GM21528 (cell line): ENCODE measurements around the gene C19orf25.

Experiments
- ATAC-seq: cut with Tn5 transposase; IDR thresholded peaks from one replicate; pipeline ENCODE4 v1.9.1; 2021; ENCODE audit warnings: mild to moderate bottlenecking, moderate library complexity; ENCODE audit not compliant: unreplicated experiment, low FRiP score

Gene C19orf25

DNA sequence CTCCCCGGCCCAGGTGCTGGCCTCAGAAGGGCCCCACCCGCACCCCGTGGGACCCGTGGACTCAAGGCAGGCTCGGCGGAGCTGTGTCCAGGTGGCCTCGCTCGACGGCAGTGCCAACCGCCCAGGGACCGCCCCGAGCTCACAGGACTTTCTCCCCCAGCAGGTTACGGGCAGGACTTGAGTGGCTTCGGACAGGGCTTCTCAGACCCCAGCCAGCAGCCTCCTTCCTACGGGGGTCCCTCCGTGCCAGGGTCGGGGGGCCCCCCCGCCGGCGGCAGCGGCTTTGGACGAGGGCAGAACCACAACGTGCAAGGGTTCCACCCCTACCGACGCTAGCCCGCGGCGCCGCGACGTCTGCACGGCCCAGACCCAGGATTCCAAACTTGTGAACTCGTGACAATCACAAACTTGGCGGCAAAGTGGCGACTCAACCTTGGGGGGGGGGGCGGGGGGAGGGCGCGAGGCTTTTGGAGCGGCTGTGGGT is 44.4 kb downstream of the C19orf25 start:
- ATAC-seq = no peak

- ATAC-seq = no peak
Measured at GRCh38 chr19:1434040-1434366, 45.0 kb downstream of the C19orf25 start.

GRCh38 chr19:1433119-1434039 is 45.6 kb downstream of the C19orf25 start:
- no peak for ATAC-seq

GRCh38 chr19:1432507-1432887 is 46.5 kb downstream of the C19orf25 start:
- ATAC-seq = no peak

GRCh38 chr19:1431759-1432506 is 47.1 kb downstream of the C19orf25 start:
- ATAC-seq = no peak

DNA sequence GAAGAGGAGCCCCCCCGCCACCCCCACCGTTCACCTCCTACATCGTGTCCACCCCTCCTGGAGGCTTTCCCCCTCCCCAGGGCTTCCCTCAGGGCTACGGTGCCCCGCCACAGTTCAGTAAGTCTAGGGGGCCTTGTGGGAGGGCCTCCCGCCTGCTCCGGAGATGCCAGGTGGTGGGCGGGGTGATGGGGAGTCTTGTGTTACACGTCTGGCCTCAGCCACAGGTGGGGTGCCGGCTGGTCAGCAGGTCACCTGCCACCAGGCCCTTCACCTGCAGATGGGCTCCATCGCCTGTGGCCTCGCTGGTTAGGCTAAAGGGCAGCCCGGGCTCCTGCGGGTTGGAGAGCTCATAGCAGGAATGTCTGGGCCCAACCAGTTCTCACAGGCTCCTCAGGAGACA is 48.8 kb downstream of the C19orf25 start:
- no peak for ATAC-seq

DNA sequence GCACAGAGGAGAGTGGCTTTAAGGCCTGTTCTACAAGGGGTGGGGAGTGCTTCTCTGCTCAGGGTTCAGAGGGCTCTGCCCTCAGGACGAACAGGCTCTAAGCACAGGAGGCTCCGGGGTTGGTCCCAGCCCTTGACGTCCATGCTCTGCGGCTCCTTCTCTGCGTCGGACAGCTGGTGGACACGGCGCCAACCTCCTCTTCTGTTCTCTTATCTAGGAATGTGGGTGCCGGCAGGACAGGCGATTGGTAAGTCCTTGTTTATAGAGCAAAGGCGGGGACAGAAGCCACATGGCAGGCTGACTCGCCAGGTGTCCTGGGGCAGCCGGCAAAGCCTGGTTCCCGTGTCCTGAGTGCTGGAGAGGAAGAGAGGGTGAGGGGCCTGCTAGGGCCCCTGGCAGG is 49.3 kb downstream of the C19orf25 start:
- ATAC-seq = no peak

DNA sequence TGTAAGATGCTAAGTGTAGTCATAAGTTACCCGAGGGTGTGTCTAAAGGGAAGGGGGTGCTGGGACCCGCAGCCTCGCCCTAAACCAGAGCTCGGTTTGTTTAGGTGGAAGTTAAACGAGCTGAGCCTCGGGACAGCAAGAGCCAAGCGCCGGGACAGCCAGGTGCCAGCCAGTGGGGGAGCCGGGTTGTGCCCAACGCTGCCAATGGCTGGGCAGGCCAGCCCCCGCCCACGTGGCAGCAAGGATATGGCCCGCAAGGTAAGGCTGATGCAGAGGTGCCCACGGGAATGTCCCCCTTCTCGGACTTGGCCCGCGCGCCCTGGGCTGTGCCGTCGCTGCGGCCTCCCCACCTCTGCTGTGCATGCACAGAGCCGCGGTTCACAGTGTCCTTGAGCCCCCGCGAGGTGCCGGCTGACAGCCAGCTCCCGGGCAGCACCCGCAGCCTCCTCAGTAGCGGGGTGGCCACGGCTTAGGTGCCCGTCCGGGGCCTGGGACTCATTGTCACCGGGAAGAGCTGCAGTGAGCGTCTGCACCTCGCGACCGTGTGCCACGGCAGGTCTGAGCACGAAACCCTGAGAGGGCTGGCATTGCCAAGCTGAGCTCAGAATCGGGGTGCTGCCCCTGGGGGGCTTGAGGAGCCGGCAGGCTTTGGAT is 50.1 kb downstream of the C19orf25 start:
- no peak for ATAC-seq

DNA sequence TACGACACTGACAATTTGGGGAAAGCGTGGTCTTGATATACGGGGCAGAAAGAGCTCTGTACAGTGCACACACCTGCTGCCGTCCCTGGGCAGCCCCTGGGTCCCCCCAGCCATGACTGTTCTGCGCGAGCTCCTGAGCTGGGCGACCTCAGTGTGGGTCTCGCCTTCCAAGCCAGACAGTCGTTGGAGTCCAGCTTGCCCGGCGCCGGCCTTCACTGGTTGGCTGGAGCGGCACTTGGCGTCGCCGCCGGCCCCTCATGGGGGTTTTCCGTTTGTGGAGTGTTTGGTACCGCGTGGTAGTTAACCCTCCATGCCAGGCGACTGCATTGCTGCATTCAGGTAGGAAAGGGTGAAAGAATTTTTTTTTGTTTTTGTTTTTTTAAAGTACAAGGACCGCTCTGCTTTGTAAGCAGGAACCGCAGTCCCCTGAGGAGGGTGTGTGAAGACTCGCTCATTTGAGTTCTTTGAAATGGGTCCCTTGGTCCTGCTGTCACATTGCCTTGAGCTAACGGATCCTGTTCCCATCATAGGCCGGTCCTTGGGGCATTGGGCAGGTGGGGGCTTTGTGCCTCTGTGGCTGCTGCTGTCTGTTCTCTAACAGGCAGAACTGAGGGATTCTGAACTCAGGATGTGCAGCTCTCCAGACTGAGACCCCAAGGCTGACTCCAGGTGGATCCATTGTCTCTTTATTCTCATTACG is 51.6 kb downstream of the C19orf25 start:
- ATAC-seq = no peak

GRCh38 chr19:1426736-1427135 is 52.3 kb downstream of the C19orf25 start:
- no peak for ATAC-seq

DNA sequence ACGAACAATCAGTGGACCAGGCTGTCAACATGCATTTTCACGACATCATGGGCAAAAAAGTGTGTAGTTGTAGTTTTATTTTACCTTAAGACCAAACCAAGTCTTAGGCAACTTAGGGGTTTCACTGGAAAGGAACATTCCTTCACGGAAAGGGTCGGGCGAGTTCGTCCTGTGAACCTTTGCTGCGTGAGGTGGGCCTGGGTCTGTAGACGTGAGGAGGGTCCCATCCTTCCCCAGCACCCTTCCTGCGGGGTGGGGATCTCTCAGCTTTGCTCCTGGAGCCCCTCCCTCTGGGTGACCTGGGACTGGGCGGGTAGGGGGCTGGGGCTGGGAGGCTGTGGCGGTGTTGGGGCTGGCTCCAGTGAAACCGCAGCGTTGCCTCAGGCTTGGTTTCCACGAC is 53.1 kb downstream of the C19orf25 start:
- ATAC-seq = no peak

GRCh38 chr19:1425102-1425837 is 53.7 kb downstream of the C19orf25 start:
- ATAC-seq = no peak

DNA sequence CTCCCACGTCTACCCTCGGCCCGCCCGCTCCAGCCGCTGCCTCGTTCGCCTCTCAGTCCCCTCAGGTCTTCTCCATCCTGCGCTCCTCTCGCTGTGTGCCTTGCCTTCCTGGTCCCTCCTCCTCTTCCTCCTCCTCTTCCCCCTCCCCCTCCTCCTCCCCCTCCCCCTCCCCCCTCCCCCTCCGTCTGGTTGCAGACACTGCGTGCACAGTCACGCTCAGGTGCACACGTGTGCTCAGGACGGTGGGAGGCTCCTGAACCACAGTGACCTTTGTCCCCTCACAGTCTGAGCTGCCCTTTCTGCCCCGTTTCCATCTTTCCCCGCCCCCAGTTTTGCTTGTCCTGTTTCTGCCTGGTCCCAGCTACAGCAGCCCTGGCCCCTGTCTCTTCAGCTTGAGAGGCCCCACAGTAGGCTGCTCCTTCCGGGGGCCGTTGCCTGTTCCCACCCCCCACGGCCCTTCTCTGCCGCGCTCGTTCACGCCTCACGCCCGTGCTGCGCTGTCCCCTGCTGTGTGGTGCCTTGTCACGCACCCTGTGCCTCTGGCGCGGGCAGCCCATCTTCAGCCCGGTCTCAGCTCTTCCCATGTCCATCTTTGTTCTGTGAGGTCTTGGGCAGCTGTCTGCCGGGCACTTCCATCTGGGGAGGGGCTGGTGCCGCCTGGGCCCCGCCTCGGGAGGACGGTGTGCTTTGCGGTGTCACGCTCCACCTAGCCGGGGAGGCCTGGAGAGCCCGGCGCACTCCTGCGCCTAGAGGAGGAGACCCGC is 54.6 kb downstream of the C19orf25 start:
- no peak for ATAC-seq

- ATAC-seq = no peak
Measured at GRCh38 chr19:1423436-1424191, 55.4 kb downstream of the C19orf25 start.
